Calu3 (cell line): ENCODE results near the gene ARHGEF19. TPM values are rescaled to one million over a fixed set of nuclear protein-coding genes. Genes with fewer than 3 reads are reported as not detected.

Experiments
- BruUV-seq: library from RNA; stranded (reverse); fragments of 400-500 nt; replicated peaks from 2 replicates; lab custom pipeline; 2021; lab: Mats Ljungman, UMichigan
- CTCF ChIA-PET: fragments of 300-600 bp; sonication (Branson Sonifier 250); formaldehyde crosslinking; loops from one replicate; lab custom pipeline; 2022; ENCODE audit warnings: antibody characterized with exemption; lab: Charles Lee
- DNase-seq: peaks from one replicate; pipeline ENCODE4 v3.0.0; 2022
- H3K27ac Mint-ChIP-seq: one replicate; pipeline ENCODE4 v1.8.0; 2022; ENCODE audit warnings: mixed read lengths; ENCODE audit not compliant: unreplicated experiment
- H3K27me3 Mint-ChIP-seq: one replicate; pipeline ENCODE4 v1.8.0; 2022; ENCODE audit warnings: mixed read lengths; ENCODE audit not compliant: unreplicated experiment
- H3K36me3 Mint-ChIP-seq: one replicate; pipeline ENCODE4 v1.8.0; 2022; ENCODE audit warnings: mild to moderate bottlenecking, moderate library complexity, mixed read lengths; ENCODE audit not compliant: insufficient read depth, unreplicated experiment
- H3K4me1 Mint-ChIP-seq: one replicate; pipeline ENCODE4 v1.8.0; 2022; ENCODE audit warnings: mild to moderate bottlenecking, low read depth, mixed read lengths; ENCODE audit not compliant: unreplicated experiment
- H3K4me3 Mint-ChIP-seq: one replicate; pipeline ENCODE4 v1.8.0; 2022; ENCODE audit warnings: mild to moderate bottlenecking, low read depth, moderate library complexity, mixed read lengths; ENCODE audit not compliant: unreplicated experiment
- H3K9me3 Mint-ChIP-seq: one replicate; pipeline ENCODE4 v1.8.0; 2022; ENCODE audit warnings: low read depth, mixed read lengths; ENCODE audit not compliant: unreplicated experiment
- intact Hi-C: fragments of 100-400 bp; cut with micrococcal nuclease; formaldehyde crosslinking; loops from one replicate; pipeline ENCODE4 v1.10.0; 2022; ENCODE audit not compliant: unreplicated experiment
- total RNA-seq: library from RNA; stranded (reverse); gene quantifications from 2 replicates; pipeline ENCODE4 v1.2.3, GENCODE V29; 2022
- TF ChIP-seq, protein P1 (sequence below): fragments of 200-600 bp; IDR thresholded peaks from one replicate; pipeline ENCODE4 v1.8.0; 2022; ENCODE audit warnings: antibody characterized with exemption; ENCODE audit not compliant: unreplicated experiment

The ARHGEF19 gene
- total RNA-seq, 1 experiment from 2014 or later: 17.2 TPM

GRCh38 chr1:16204634-16205333, 7.7 kb downstream of the ARHGEF19 start:
- CTCF ChIA-PET: no interaction called here
- Mint-ChIP-seq H3K36me3 (peaks cover 24% of the 10 kb centered on the region), H3K27me3 (no peaks in the 10 kb centered on the region), H3K4me3 (no peak overlapping the region), H3K9me3 (no peaks in the 10 kb centered on the region), H3K4me1 (peaks cover 15% of the 10 kb centered on the region), H3K27ac (no peak overlapping the region)
- TF ChIP-seq, protein P1, sequence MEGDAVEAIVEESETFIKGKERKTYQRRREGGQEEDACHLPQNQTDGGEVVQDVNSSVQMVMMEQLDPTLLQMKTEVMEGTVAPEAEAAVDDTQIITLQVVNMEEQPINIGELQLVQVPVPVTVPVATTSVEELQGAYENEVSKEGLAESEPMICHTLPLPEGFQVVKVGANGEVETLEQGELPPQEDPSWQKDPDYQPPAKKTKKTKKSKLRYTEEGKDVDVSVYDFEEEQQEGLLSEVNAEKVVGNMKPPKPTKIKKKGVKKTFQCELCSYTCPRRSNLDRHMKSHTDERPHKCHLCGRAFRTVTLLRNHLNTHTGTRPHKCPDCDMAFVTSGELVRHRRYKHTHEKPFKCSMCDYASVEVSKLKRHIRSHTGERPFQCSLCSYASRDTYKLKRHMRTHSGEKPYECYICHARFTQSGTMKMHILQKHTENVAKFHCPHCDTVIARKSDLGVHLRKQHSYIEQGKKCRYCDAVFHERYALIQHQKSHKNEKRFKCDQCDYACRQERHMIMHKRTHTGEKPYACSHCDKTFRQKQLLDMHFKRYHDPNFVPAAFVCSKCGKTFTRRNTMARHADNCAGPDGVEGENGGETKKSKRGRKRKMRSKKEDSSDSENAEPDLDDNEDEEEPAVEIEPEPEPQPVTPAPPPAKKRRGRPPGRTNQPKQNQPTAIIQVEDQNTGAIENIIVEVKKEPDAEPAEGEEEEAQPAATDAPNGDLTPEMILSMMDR: no peak
- BruUV-seq: TSS peak; percentile 20
- DNase-seq: peak; percentile 33
- intact Hi-C loops: loop anchor here (5.0 kb wide), 1 partner anchor 38 kb away; no protein-coding TSS in a partner anchor

- intact Hi-C loops: no loop called here
- no peak overlapping the region for H3K4me3 Mint-ChIP-seq
- no peaks in the 10 kb centered on the region for H3K27me3 Mint-ChIP-seq
- H3K36me3 Mint-ChIP-seq: peaks cover 24% of the 10 kb centered on the region
- TF ChIP-seq, protein P1: no peak
- DNase-seq: no peak
- H3K9me3 Mint-ChIP-seq: no peaks in the 10 kb centered on the region
- no TSS peak for BruUV-seq
- CTCF ChIA-PET: no interaction called here
- H3K27ac Mint-ChIP-seq: no peak overlapping the region
- H3K4me1 Mint-ChIP-seq: peaks cover 10% of the 10 kb centered on the region
Measured at GRCh38 chr1:16204216-16204615, 8.2 kb downstream of the ARHGEF19 start.

GRCh38 chr1:16203550-16203949, 8.9 kb downstream of the ARHGEF19 start:
- DNase-seq: no peak
- no TSS peak for BruUV-seq
- Mint-ChIP-seq H3K27me3 (no peaks in the 10 kb centered on the region), H3K36me3 (peaks cover 24% of the 10 kb centered on the region), H3K9me3 (no peaks in the 10 kb centered on the region), H3K4me3 (no peak overlapping the region), H3K4me1 (peaks cover 6% of the 10 kb centered on the region), H3K27ac (no peak overlapping the region)
- TF ChIP-seq, protein P1: no peak
- CTCF ChIA-PET: no interaction called here
- intact Hi-C loops: no loop called here

GRCh38 chr1:16202281-16203210, 9.9 kb downstream of the ARHGEF19 start:
- CTCF ChIA-PET: no interaction called here
- no peaks in the 10 kb centered on the region for H3K4me1 Mint-ChIP-seq
- intact Hi-C loops: no loop called here

More at GRCh38 chr1:16202281-16203210, 9.9 kb downstream of the ARHGEF19 start:
- no peak for DNase-seq
- H3K36me3 Mint-ChIP-seq: peaks cover 24% of the 10 kb centered on the region
- H3K4me3 Mint-ChIP-seq: no peak overlapping the region
- TF ChIP-seq, protein P1: no peak
- H3K27ac Mint-ChIP-seq: no peak overlapping the region
- BruUV-seq: no TSS peak
- no peaks in the 10 kb centered on the region for H3K9me3 Mint-ChIP-seq
- no peaks in the 10 kb centered on the region for H3K27me3 Mint-ChIP-seq
